HT1080 (cell line): ENCODE data around the gene C1S. TPM values are rescaled to one million over a fixed set of nuclear protein-coding genes. Genes with fewer than 3 reads are reported as not detected.

Source experiments
- small RNA-seq: library from RNA; depleted of rRNA; stranded (forward); fragments of <200 nt; gene quantifications from one replicate; pipeline ENCODE3, GENCODE V24; 2014
- total RNA-seq: library from RNA; depleted of rRNA; stranded (reverse); fragments of >200 nt; shearing (Covaris generic); gene quantifications from 2 replicates; pipeline ENCODE4 v1.2.3, GENCODE V29; 2014; rRNA removed

The C1S gene
- total RNA-seq, 1 experiment from 2014 or later = 1.8 TPM

Small RNA genes lying within 50 kb of the gene (small RNA-seq; reads per million reads assigned to genes)
- gene AC006512.1 = not detected
- not detected for gene RNU6-485P

Other genes with a start within 250 kb of the C1S start
- 7.2 and 8.7 TPM in 2 replicates for gene GPR162, start 238.9 kb upstream of the C1S start, total RNA-seq
- 31.5 and 31.7 TPM in 2 replicates for gene P3H3, start 232.3 kb upstream of the C1S start, total RNA-seq
- gene GNB3, start 219.8 kb upstream of the C1S start, total RNA-seq = 1.5 and 1.6 TPM in 2 replicates
- gene CDCA3, start 209.4 kb upstream of the C1S start, total RNA-seq = 129 and 190 TPM in 2 replicates
- 109 and 112 TPM in 2 replicates for gene USP5, start 208.6 kb upstream of the C1S start, total RNA-seq
- gene TPI1, start 193.2 kb upstream of the C1S start, total RNA-seq = 1,401 and 1,471 TPM in 2 replicates
- 15.7 and 20.0 TPM in 2 replicates for gene SPSB2, start 187.4 kb upstream of the C1S start, total RNA-seq
- gene LRRC23, start 155.9 kb upstream of the C1S start, total RNA-seq = 3.5 and 3.6 TPM in 2 replicates
- gene ENO2, start 146.1 kb upstream of the C1S start, total RNA-seq = 13.4 and 26.3 TPM in 2 replicates
- gene ATN1, start 132.8 kb upstream of the C1S start, total RNA-seq = 6.6 and 11.6 TPM in 2 replicates
- gene RNU7-1, start 116.9 kb upstream of the C1S start, total RNA-seq = not detected in 2 replicates
- gene C12orf57, start 116.7 kb upstream of the C1S start, total RNA-seq = 127 and 201 TPM in 2 replicates
- gene PTPN6, start 109.4 kb upstream of the C1S start, total RNA-seq = 0.05 and 0.37 TPM in 2 replicates
- 647 and 649 TPM in 2 replicates for gene PHB2, start 90.1 kb upstream of the C1S start, total RNA-seq
- 107 and 122 TPM in 2 replicates for gene EMG1, start 89.8 kb upstream of the C1S start, total RNA-seq
- gene LPCAT3, start 42.2 kb upstream of the C1S start, total RNA-seq = 8.0 and 9.6 TPM in 2 replicates
- 1.3 and 2.3 TPM in 2 replicates for gene C1R, start 31.7 kb downstream of the C1S start, total RNA-seq
- gene C1RL, start 48.5 kb downstream of the C1S start, total RNA-seq = 18.0 and 20.3 TPM in 2 replicates
- gene RBP5, start 68.2 kb downstream of the C1S start, total RNA-seq = not detected in 2 replicates
- 7.7 and 14.0 TPM in 2 replicates for gene CLSTN3, start 69.7 kb downstream of the C1S start, total RNA-seq
- 20.5 and 22.1 TPM in 2 replicates for gene PEX5, start 129.0 kb downstream of the C1S start, total RNA-seq
- gene ACSM4, start 243.4 kb downstream of the C1S start, total RNA-seq = not detected in 2 replicates